Osteoblast (primary cell): ENCODE data around the gene TRAPPC8. TPM values are rescaled to one million over a fixed set of nuclear protein-coding genes. Genes with fewer than 3 reads are reported as not detected.

Experiments
- DNase-seq: peaks from one replicate; pipeline ENCODE4 v3.0.0; 2011; ENCODE audit warnings: low spot score, mixed read lengths; ENCODE audit not compliant: insufficient read length; ENCODE audit errors: missing footprints
- H2AFZ ChIP-seq: 2 replicates; pipeline ENCODE4 v1.6.0; 2011; ENCODE audit warnings: mild to moderate bottlenecking, low read length
- H3K27ac ChIP-seq: 2 replicates; pipeline ENCODE4 v1.5.1; 2011; ENCODE audit warnings: mild to moderate bottlenecking, low read depth, low read length, moderate library complexity
- H3K27me3 ChIP-seq: 2 replicates; pipeline ENCODE4 v1.6.0; 2012; ENCODE audit warnings: mild to moderate bottlenecking, control low read depth, inconsistent platforms, low read length, moderate library complexity; ENCODE audit not compliant: insufficient read depth
- H3K36me3 ChIP-seq: 2 replicates; pipeline ENCODE4 v1.5.1; 2011; ENCODE audit warnings: mild to moderate bottlenecking, low read length, control low read depth, moderate library complexity; ENCODE audit not compliant: insufficient read depth
- H3K4me1 ChIP-seq: 2 replicates; pipeline ENCODE4 v1.5.1; 2011; ENCODE audit warnings: mild to moderate bottlenecking, low read length, control low read depth, moderate library complexity; ENCODE audit not compliant: insufficient read depth
- H3K4me2 ChIP-seq: 2 replicates; pipeline ENCODE4 v1.6.0; 2011; ENCODE audit warnings: mild to moderate bottlenecking, low read length; ENCODE audit not compliant: insufficient read depth
- H3K4me3 ChIP-seq: fragments of 200-600 bp; sonication (generic); 3 replicates; pipeline ENCODE4 v1.5.1; 2012; ENCODE audit warnings: mild to moderate bottlenecking, low read length, inconsistent platforms; ENCODE audit not compliant: insufficient read depth
- H3K79me2 ChIP-seq: 2 replicates; pipeline ENCODE4 v1.6.0; 2012; ENCODE audit warnings: mild to moderate bottlenecking, low read length, control low read depth, inconsistent platforms; ENCODE audit not compliant: insufficient read depth
- H3K9me3 ChIP-seq: 2 replicates; pipeline ENCODE4 v1.5.1; 2011; ENCODE audit warnings: low read depth, low read length, control low read depth
- H4K20me1 ChIP-seq: 2 replicates; pipeline ENCODE4 v1.6.0; 2012; ENCODE audit warnings: mild to moderate bottlenecking, low read length, control low read depth; ENCODE audit not compliant: insufficient read depth
- CTCF ChIP-seq: IDR thresholded peaks from 2 replicates; pipeline ENCODE4 v1.5.1; 2011; ENCODE audit warnings: mild to moderate bottlenecking, low read depth, low read length, moderate library complexity; ENCODE audit errors: extremely low read depth
- total RNA-seq: library from RNA; depleted of rRNA; stranded (reverse); fragments of >200 nt; gene quantifications from 2 replicates; pipeline ENCODE4 v1.2.3, GENCODE V29; 2012

Gene TRAPPC8
- total RNA-seq, 1 donor = 47.0 TPM

- no peak overlapping the region for H3K4me2 ChIP-seq
- no peak overlapping the region for H3K4me3 ChIP-seq
- H2AFZ ChIP-seq = no peak overlapping the region
- no peaks in the 10 kb centered on the region for H4K20me1 ChIP-seq
- H3K27me3 ChIP-seq = no peaks in the 10 kb centered on the region
- peaks cover 3% of the 10 kb centered on the region for H3K9me3 ChIP-seq
- no peak for DNase-seq
- H3K27ac ChIP-seq = no peak overlapping the region
- TF ChIP-seq CTCF = no peak
- no peaks in the 10 kb centered on the region for H3K36me3 ChIP-seq
- no peaks in the 10 kb centered on the region for H3K79me2 ChIP-seq
- H3K4me1 ChIP-seq = no peaks in the 10 kb centered on the region
These were observed 40.1 kb upstream of the TRAPPC8 start for GRCh38 chr18:31983020-31983419.

GRCh38 chr18:31980863-31981262 lies 37.9 kb upstream of the TRAPPC8 start:
- DNase-seq = no peak
- H3K27me3 ChIP-seq = no peaks in the 10 kb centered on the region
- no peaks in the 10 kb centered on the region for H3K36me3 ChIP-seq
- H3K27ac ChIP-seq = no peak overlapping the region
- H3K4me3 ChIP-seq = no peak overlapping the region
- no peaks in the 10 kb centered on the region for H3K79me2 ChIP-seq
- no peak overlapping the region for H2AFZ ChIP-seq
- no peak for TF ChIP-seq CTCF
- H3K4me2 ChIP-seq = no peak overlapping the region
- peaks cover 3% of the 10 kb centered on the region for H3K9me3 ChIP-seq
- H4K20me1 ChIP-seq = no peaks in the 10 kb centered on the region
- H3K4me1 ChIP-seq = no peaks in the 10 kb centered on the region

- H4K20me1 ChIP-seq = no peaks in the 10 kb centered on the region
- no peak for DNase-seq
- H2AFZ ChIP-seq = no peak overlapping the region
- H3K27ac ChIP-seq = no peak overlapping the region
- H3K4me3 ChIP-seq = no peak overlapping the region
- no peak for TF ChIP-seq CTCF
- no peak overlapping the region for H3K4me2 ChIP-seq
- peaks cover 3% of the 10 kb centered on the region for H3K9me3 ChIP-seq
- H3K27me3 ChIP-seq = no peaks in the 10 kb centered on the region
- H3K36me3 ChIP-seq = no peaks in the 10 kb centered on the region
- H3K4me1 ChIP-seq = no peaks in the 10 kb centered on the region
- H3K79me2 ChIP-seq = no peaks in the 10 kb centered on the region
These were observed 36.8 kb upstream of the TRAPPC8 start for GRCh38 chr18:31979714-31980113.

DNA sequence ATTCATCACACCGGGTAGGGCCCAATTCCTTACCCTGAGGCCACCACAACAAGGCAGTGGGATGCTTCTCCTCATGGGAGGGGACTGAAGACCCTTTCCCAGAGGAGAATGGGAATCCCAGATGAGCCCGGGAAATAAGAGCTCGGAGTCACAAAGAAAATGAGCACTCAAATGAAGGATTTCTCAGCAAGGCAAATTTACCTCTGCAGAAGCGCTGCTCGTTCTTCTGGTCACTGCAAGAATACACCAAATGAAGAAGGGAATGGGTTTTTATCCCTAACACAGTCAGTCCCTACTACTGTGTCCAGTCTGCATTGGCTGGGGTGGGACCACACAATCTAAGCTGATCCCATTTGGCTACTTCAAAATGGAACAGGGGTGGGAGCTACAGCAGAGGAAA lies 35.7 kb upstream of the TRAPPC8 start:
- H3K4me1 ChIP-seq = no peaks in the 10 kb centered on the region
- no peak overlapping the region for H3K4me2 ChIP-seq
- no peak overlapping the region for H3K4me3 ChIP-seq
- H4K20me1 ChIP-seq = no peaks in the 10 kb centered on the region
- no peaks in the 10 kb centered on the region for H3K36me3 ChIP-seq
- peaks cover 9% of the 10 kb centered on the region for H3K9me3 ChIP-seq
- H2AFZ ChIP-seq = no peak overlapping the region
- TF ChIP-seq CTCF = no peak
- H3K27ac ChIP-seq = no peak overlapping the region
- H3K27me3 ChIP-seq = no peaks in the 10 kb centered on the region
- no peak for DNase-seq
- H3K79me2 ChIP-seq = no peaks in the 10 kb centered on the region
